GM21447 (cell line): ENCODE measurements around the gene FCHSD2.
"Not testable (repeated sequence)": the region's sequence is repeated elsewhere in the genome, so short reads cannot be mapped to it uniquely, and the experiment has no call there.

Experiments used
- ATAC-seq: cut with Tn5 transposase; IDR thresholded peaks from one replicate; pipeline ENCODE4 v1.9.1; 2021; ENCODE audit not compliant: unreplicated experiment

The FCHSD2 gene

DNA sequence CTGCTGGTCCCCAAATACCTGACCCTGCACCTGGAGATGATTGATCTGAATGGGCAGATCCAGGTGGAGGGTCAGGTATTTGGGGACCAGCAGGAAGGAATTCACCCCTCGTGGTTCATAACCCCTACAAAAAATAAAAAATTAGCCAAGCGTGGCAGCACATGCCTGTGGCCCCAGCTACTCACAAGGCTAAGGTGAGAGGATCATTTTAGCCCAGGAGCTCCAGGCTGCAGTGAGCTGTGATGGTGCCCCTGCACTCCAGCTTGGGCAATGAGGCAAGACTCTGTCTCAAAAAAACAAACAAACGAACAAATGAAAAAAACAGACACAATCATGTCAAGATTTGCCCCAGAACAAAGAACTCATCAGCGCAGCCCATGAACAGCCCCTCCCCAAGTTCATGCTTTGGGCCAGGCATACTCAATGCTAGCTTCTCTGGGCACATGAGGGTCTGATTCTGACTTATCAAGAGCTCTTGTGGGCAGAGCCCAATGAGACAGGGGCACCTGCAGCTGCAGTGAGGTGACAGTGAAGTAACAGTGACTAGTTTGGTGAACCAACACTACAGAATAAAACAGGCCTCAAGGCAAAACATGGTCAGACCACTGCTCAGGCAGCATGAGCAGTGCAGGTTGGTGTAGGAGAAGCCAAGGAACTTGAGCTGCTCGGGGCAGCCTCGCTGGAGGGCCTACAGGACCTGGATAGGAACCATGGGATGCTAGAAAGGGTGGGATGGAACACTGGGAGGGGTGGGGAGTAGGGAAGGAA is 10.2 kb upstream of the FCHSD2 start:
- no peak for ATAC-seq

- ATAC-seq: no peak
Observed at GRCh38 chr11:73151416-73151815, 9.3 kb upstream of the FCHSD2 start.

DNA sequence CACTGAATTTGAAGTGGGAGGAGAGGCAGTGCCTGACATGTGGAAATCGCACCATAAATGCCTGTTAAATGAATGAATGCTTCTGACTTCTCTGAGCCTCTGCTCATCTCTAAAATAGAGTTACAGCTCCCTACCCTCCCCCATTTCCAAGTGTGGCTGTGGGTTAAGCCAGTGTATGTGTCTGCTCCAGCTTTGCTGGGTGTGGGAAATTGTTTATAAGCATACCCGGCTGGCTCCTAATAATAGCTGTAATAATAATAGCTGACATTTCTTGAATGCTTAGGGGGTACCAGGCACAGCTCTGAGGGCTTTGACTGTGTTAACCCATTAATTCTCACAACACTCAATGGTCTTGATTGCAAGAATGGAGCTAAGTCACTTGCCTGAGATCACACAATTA is 7.0 kb upstream of the FCHSD2 start:
- no peak for ATAC-seq

DNA sequence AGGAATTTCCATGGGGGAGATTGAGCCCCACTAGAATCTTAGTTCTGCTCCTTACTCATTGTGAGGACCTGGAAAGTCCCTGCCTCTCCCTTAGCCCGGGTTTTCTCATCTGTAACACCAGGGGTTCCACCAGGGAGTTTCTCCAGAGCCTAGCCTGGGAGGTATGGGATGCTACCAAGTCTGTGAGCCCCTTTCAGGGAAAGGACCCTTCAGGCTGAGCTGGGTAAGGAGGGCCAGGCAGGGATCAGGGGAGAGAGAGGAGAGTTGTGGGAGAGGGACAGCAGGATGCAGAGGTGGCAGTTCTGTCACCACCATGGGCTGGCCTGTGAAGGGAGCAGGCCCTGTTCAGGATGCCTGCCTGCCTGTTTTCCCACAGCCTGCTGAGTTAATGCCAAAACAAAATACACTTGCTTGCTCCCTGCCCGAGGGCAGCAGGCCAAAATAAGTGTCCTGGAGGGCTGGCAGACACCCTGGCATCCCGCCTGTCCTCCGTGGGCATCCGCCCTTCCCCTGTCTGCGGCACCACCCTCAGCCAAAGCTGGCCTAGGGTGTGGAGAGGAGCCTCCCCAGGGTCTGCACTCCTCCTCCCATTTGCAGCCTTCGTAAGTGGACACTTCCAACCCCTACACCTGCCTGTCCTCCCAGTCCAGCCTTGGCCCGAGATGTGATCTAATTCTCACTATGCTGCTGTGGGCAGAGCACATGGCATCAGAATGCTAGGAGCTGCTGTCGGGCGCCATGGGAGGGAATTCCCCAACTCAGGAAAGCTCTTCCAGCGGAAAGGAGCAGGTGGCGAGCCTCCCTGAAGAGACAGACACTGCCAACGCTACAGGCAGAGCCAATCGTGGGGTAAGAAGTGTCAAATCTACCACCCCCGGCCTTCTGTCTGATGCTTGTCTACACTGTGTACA is 5.9 kb upstream of the FCHSD2 start:
- ATAC-seq: no peak

GRCh38 chr11:73145986-73146575 is 4.0 kb upstream of the FCHSD2 start:
- no peak for ATAC-seq

GRCh38 chr11:73143126-73143838 is 1.2 kb upstream of the FCHSD2 start:
- ATAC-seq: no peak

GRCh38 chr11:73141309-73142127 is 600 bp downstream of the FCHSD2 start:
- peak; percentile 23 for ATAC-seq

GRCh38 chr11:73141031-73141308 is 1.1 kb downstream of the FCHSD2 start:
- no peak for ATAC-seq

GRCh38 chr11:73140213-73141030 is 1.7 kb downstream of the FCHSD2 start:
- no peak for ATAC-seq

- ATAC-seq: no peak
Observed at GRCh38 chr11:73139476-73140198, 2.5 kb downstream of the FCHSD2 start.

- ATAC-seq: no peak
Observed at GRCh38 chr11:73137944-73138274, 4.2 kb downstream of the FCHSD2 start.

DNA sequence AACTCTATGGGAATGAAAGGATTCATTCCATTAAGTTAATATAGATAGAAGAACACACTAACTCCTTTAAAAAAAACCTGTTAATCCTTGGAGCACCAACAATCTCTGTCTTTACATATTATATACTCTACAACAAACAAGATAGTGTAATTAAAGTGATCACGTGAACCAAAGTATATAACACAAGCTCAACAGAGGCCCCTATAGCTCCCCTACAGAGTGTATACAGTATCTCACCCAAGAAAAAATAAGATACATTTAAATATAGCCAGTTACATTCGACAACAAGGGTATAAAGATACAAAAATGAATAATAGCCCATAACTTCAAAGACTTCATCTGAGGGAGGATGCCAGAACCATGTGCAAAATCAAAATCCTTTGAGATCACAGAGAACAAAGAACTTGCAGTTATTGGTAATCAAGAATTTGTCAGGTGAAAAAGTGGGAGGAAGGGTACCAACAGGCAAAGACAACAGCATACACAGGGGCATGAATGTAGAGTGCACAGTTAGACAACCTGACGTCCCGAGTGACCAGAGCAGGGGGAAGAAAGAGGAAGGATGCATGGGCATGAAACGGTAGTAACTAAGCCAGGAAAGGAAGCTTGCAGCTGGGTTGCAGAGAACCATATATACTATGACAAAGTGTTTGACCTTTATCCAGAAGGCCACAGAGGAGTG is 4.7 kb downstream of the FCHSD2 start:
- ATAC-seq: no peak

- ATAC-seq: not testable (repeated sequence)
Observed at GRCh38 chr11:73136722-73137121, 5.4 kb downstream of the FCHSD2 start.

- ATAC-seq: no peak
Observed at GRCh38 chr11:73135346-73136284, 6.5 kb downstream of the FCHSD2 start.

- ATAC-seq: not testable (repeated sequence)
Observed at GRCh38 chr11:73132349-73132748, 9.8 kb downstream of the FCHSD2 start.

DNA sequence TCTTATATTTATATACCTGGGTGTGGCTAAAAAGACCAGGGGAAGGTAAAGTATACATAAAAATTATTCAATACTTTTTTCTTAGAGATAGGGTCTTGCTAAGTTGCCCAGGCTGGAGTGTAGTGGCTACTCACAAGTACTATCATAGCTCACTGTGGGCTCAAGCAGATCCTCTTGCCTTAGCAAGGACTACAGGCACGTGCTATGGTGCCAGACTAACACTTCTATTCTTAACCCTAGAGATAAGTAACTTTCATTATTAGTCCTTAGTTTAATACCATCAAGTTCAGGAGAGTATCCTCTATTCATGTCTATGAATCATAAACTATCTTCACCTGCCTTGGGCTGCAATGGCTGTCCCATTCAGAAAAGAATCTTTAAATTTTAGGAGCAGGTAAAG is 11.9 kb downstream of the FCHSD2 start:
- no peak for ATAC-seq

DNA sequence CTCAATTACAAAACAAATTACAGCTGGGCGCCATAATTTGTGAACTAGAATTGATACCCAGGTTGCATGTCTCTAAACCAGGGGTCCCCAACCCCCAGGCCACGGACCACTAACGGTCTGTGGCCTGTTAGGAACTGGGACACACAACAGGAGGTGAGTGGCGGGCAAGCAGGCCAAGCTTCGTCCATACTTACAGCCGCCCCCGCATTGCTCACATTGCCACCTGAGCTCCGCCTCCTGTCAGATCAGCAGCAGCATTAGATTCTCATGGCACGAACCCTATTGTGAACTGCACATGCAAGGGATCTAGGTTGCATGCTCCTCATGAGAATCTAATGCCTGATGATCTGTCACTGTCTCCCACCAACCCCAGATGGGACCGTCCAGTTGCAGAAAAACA is 12.9 kb downstream of the FCHSD2 start:
- ATAC-seq: no peak
